Immature natural killer cell (primary cell): ENCODE results near the gene BUD23. TPM values are rescaled to one million over a fixed set of nuclear protein-coding genes. Genes with fewer than 3 reads are reported as not detected.
"Not testable (repeated sequence)": the region's sequence is repeated elsewhere in the genome, so short reads cannot be mapped to it uniquely, and the experiment has no call there.

Experiments used
- DNase-seq, 3 donors: peaks; one replicate each; pipeline ENCODE4 v3.0.0; 2022; ENCODE audit warnings: mixed read lengths in 1 of 3
- H3K27ac Mint-ChIP-seq, 6 donors: one replicate each; pipeline ENCODE4 v1.8.0; 2020; ENCODE audit warnings: mixed read lengths in 6 of 6, mild to moderate bottlenecking in 5 of 6, inconsistent platforms in 4 of 6, moderate library complexity in 3 of 6
- H3K27me3 Mint-ChIP-seq, 3 donors: one replicate each; pipeline ENCODE4 v1.8.0; 2020 to 2021; ENCODE audit warnings: low read depth in 3 of 3, mild to moderate bottlenecking in 3 of 3, mixed read lengths in 3 of 3, moderate library complexity in 3 of 3, inconsistent platforms in 1 of 3
- H3K36me3 Mint-ChIP-seq, 3 donors: one replicate each; pipeline ENCODE4 v1.8.0; 2020; ENCODE audit warnings: mixed read lengths in 3 of 3, inconsistent platforms in 2 of 3, mild to moderate bottlenecking in 2 of 3
- H3K4me1 Mint-ChIP-seq, 2 donors: one replicate each; pipeline ENCODE4 v1.8.0; 2020; ENCODE audit warnings: inconsistent platforms in 2 of 2, mild to moderate bottlenecking in 2 of 2, mixed read lengths in 2 of 2, moderate library complexity in 1 of 2
- H3K4me3 Mint-ChIP-seq, 5 donors: one replicate each; pipeline ENCODE4 v1.8.0; 2020; ENCODE audit warnings: mild to moderate bottlenecking in 5 of 5, mixed read lengths in 5 of 5, inconsistent platforms in 3 of 5, moderate library complexity in 3 of 5
- H3K9me3 Mint-ChIP-seq, 6 donors: one replicate each; pipeline ENCODE4 v1.8.0; 2020; ENCODE audit warnings: mild to moderate bottlenecking in 6 of 6, mixed read lengths in 6 of 6, inconsistent platforms in 4 of 6, moderate library complexity in 3 of 6
- polyA plus RNA-seq, 3 donors: library from polyadenylated mRNA; unstranded; fragments of 300-500 nt; fragmentation: Illumina TruSeq; gene quantifications; one replicate each; pipeline ENCODE4 v1.2.3, GENCODE V29; 2021

BUD23 gene
- polyA plus RNA-seq, 3 donors from 2014 or later = 121 to 208 (median 122) TPM

GRCh38 chr7:73707045-73707631 lies 23.7 kb downstream of the BUD23 start:
- no peak for DNase-seq
- no peak overlapping the region for H3K4me3 Mint-ChIP-seq
- H3K36me3 Mint-ChIP-seq = peaks cover 0 to 3% (median 0%) of the 10 kb centered on the region in 3 donors
- no peaks in the 10 kb centered on the region for H3K4me1 Mint-ChIP-seq
- H3K9me3 Mint-ChIP-seq = no peaks in the 10 kb centered on the region
- H3K27me3 Mint-ChIP-seq = peaks cover 0 to 4% (median 0%) of the 10 kb centered on the region in 3 donors
- no peak overlapping the region for H3K27ac Mint-ChIP-seq

DNA sequence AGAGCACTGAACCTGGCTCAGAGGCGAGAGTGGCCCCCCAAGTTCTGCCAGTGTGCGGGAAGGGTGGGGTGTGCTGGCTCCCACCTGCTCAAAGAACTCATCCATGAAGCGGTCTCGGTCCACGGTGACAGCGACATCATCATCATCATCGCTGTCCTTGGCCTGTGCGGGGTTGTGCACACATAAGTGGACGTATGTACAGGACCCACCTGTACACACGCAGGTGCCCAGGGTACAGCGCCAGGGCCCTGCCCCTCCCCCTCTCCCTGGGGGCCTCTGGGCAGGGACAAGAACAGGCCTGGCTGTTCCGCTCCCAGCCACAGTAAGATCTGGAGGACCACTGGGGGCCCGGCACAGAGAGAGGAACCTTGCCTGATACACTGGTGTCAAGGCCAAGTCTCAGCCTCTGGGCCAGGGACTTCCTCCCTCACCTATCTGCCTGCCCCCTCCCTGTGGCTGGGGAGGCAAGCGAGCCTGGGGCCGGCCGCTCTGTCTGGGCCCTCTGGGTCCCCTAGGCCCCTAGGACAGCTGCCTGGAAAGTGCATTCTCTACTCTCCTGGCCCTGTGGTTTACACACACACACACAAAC lies 25.7 kb downstream of the BUD23 start:
- H3K36me3 Mint-ChIP-seq = no peaks in the 10 kb centered on the region
- H3K4me3 Mint-ChIP-seq = no peak overlapping the region
- no peak overlapping the region for H3K27ac Mint-ChIP-seq
- no peak for DNase-seq
- peaks cover 0 to 2% (median 0%) of the 10 kb centered on the region in 3 donors for H3K27me3 Mint-ChIP-seq
- H3K9me3 Mint-ChIP-seq = no peaks in the 10 kb centered on the region
- H3K4me1 Mint-ChIP-seq = peaks cover 2 to 6% of the 10 kb centered on the region in 2 donors

DNA sequence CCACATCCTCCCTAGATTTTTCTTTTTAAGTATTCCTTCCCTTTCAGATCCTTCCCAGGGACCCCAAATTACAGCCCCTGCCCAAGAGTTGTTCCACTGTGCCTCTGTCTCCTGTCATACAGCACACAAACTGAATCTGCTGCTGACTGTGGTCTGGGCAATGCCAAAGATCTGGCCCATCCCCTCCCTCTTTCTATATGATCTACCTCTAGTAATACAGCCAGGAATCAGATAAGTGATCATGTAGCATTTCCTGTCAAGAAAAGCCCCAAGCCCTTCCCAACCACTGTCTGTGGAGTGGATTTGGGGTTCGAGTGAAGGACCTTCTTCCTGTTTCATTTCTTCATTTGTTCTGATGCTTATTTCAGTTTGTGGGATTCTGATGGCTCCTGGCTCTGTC lies 29.4 kb downstream of the BUD23 start:
- Mint-ChIP-seq H3K4me3 (no peak overlapping the region), H3K27me3 (peaks cover 0 to 2% (median under 1%) of the 10 kb centered on the region in 3 donors), H3K27ac (no peak overlapping the region), H3K36me3 (peaks cover 0 to 4% (median 0%) of the 10 kb centered on the region in 3 donors), H3K9me3 (no peaks in the 10 kb centered on the region), H3K4me1 (peaks cover 14 to 20% of the 10 kb centered on the region in 2 donors)
- no peak for DNase-seq

- not testable (repeated sequence) for H3K4me3 Mint-ChIP-seq, H3K27me3 Mint-ChIP-seq, H3K9me3 Mint-ChIP-seq, DNase-seq, H3K36me3 Mint-ChIP-seq, H3K27ac Mint-ChIP-seq
- peaks cover 20 to 26% of the 10 kb centered on the region in 2 donors for H3K4me1 Mint-ChIP-seq
These were observed 29.9 kb downstream of the BUD23 start for GRCh38 chr7:73713319-73713718.

DNA sequence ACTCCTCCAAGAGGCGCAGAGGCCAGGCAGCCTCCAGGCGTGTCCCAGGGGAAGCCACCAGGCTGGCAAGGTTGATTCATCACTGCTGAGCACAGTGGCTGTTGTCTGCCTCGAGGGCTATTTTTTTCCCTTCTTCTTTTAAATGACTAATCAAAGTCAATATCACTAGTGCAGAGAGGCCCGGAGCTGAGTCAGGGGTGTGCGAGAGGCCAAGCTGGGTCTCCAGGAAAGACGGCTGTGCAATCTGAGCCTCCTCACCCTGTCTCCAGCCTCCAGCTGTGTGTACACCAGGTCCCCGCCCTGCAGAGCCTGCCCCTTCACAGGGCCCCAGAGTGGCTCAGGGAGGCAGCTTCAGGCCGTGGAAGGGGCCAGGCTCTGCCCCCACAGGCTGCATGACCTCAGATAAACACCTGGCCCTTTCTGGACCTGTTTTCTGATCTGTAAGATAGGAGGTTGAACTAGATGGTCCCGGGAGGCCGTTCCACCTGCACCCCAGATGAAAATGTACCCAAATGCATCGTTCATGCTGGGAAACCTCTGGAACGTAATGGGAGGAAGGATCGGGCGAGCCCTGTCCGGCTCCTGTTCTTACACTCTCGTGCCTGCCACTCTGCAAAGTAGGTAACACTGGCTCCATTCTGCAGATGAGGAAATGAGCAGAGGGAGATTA lies 32.4 kb downstream of the BUD23 start:
- DNase-seq = no peak
- Mint-ChIP-seq H3K27ac (no peak overlapping the region), H3K4me1 (peaks cover 28 to 34% of the 10 kb centered on the region in 2 donors), H3K36me3 (peaks cover 0 to 4% (median 0%) of the 10 kb centered on the region in 3 donors), H3K4me3 (no peak overlapping the region), H3K27me3 (peaks cover 5 to 7% (median 5%) of the 10 kb centered on the region in 3 donors), H3K9me3 (no peaks in the 10 kb centered on the region)

- peak overlapping the region in 1 of 6 donors; percentile 12 for H3K27ac Mint-ChIP-seq
These were observed 33.0 kb downstream of the BUD23 start for GRCh38 chr7:73716318-73716890.

GRCh38 chr7:73717025-73717807 lies 33.8 kb downstream of the BUD23 start:
- Mint-ChIP-seq H3K4me3 (peak overlapping the region; percentile 88 to 93 (median 90)), H3K27ac (peak overlapping the region; percentile 58 to 89 (median 87)), H3K4me1 (peaks cover 28 to 34% of the 10 kb centered on the region in 2 donors), H3K9me3 (no peaks in the 10 kb centered on the region), H3K27me3 (peaks cover 6 to 9% (median 7%) of the 10 kb centered on the region in 3 donors), H3K36me3 (peaks cover 0 to 4% (median 0%) of the 10 kb centered on the region in 3 donors)
- DNase-seq = no peak

More at GRCh38 chr7:73716318-73716890, 33.0 kb downstream of the BUD23 start:
- Mint-ChIP-seq H3K4me1 (peaks cover 28 to 34% of the 10 kb centered on the region in 2 donors), H3K4me3 (peak overlapping the region in 1 of 5 donors; percentile 9), H3K9me3 (no peaks in the 10 kb centered on the region), H3K36me3 (peaks cover 0 to 4% (median 0%) of the 10 kb centered on the region in 3 donors), H3K27me3 (peaks cover 6 to 7% (median 7%) of the 10 kb centered on the region in 3 donors)
- no peak for DNase-seq

GRCh38 chr7:73717991-73718405 lies 34.6 kb downstream of the BUD23 start:
- Mint-ChIP-seq H3K36me3 (peaks cover 0 to 4% (median 0%) of the 10 kb centered on the region in 3 donors), H3K9me3 (no peaks in the 10 kb centered on the region), H3K4me1 (peaks cover 26 to 29% of the 10 kb centered on the region in 2 donors), H3K4me3 (peak overlapping the region; percentile 88 to 93 (median 90)), H3K27me3 (peaks cover 6 to 11% (median 7%) of the 10 kb centered on the region in 3 donors), H3K27ac (peak overlapping the region; percentile 58 to 89 (median 87))
- DNase-seq = peak; percentile 76 to 80 (median 79)

DNA sequence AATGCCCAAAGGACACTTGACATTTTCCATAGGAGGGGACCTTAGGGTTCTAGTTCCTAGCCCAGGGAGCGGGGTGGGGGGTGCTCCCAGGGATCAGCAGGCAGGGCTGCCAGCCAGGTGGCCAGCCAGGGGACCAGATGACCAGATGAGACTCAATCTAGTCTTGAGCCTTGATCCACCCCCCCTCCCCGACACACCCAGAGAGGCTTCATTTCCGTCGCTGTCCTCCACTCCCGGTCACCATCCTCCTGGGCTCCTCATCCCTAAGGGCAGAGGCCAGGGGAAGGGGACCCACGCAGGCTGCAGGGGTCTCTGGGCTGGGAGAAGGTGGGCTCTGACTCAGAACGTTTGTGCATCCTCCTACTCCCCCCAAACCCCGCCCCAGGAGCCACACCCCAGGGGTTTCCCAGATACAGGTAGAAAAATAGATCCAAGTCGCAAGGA lies 35.1 kb downstream of the BUD23 start:
- DNase-seq = no peak

GRCh38 chr7:73718905-73719805 lies 35.8 kb downstream of the BUD23 start, which contains the start of gene STX1A:
Gene STX1A, minus strand, starts transcription at chr7:73719669. Its CDS starts 38 bp downstream, at chr7:73719631.
- Mint-ChIP-seq H3K9me3 (no peaks in the 10 kb centered on the region), H3K27ac (peak within 1 kb of the TSS in 4 of 6 donors; percentile 53 to 84 (median 62)), H3K4me1 (peaks cover 26 to 28% of the 10 kb centered on the region in 2 donors), H3K4me3 (peak within 1 kb of the TSS; percentile 88 to 93 (median 90)), H3K27me3 (peaks cover 6 to 11% (median 7%) of the 10 kb centered on the region in 3 donors), H3K36me3 (peaks cover 0 to 4% (median 0%) of the 10 kb centered on the region in 3 donors)
- peak; percentile 59 to 73 (median 70) for DNase-seq

More for the DNA sequence above, 35.1 kb downstream of the BUD23 start:
- Mint-ChIP-seq H3K4me1 (peaks cover 26 to 28% of the 10 kb centered on the region in 2 donors), H3K27me3 (peaks cover 6 to 11% (median 7%) of the 10 kb centered on the region in 3 donors), H3K4me3 (peak overlapping the region; percentile 88 to 93 (median 90)), H3K36me3 (peaks cover 0 to 4% (median 0%) of the 10 kb centered on the region in 3 donors), H3K27ac (peak overlapping the region in 3 of 6 donors; percentile 86 to 88 (median 88)), H3K9me3 (no peaks in the 10 kb centered on the region)

GRCh38 chr7:73719806-73720169 lies 36.4 kb downstream of the BUD23 start:
- H3K4me1 Mint-ChIP-seq = peaks cover 26 to 28% of the 10 kb centered on the region in 2 donors
- H3K27me3 Mint-ChIP-seq = peaks cover 6 to 12% (median 7%) of the 10 kb centered on the region in 3 donors
- peak overlapping the region; percentile 77 to 85 (median 81) for H3K4me3 Mint-ChIP-seq
- DNase-seq = no peak
- H3K36me3 Mint-ChIP-seq = peaks cover 0 to 4% (median 0%) of the 10 kb centered on the region in 3 donors
- no peaks in the 10 kb centered on the region for H3K9me3 Mint-ChIP-seq
- H3K27ac Mint-ChIP-seq = peak overlapping the region in 2 of 6 donors; percentile 62 to 84

DNA sequence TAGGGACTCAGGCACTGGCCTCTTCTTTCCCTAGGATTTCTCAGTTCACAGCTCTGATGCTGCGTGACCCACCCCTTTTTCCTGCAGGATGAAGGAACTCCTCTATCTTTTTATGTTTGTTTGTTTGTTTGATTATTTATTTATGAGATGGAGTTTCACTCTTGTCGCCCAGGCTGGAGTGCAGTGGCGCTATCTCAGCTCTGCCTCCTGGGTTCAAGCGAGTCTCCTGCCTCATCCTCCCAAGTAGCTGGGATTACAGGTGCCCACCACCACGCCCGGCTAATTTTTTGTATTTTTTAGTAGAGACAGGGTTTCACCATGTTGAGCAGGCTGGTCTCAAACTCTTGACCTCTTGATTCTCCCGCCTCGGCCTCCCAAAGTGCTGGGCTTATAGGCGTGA lies 37.0 kb downstream of the BUD23 start:
- not testable (repeated sequence) for DNase-seq, H3K9me3 Mint-ChIP-seq, H3K36me3 Mint-ChIP-seq
- Mint-ChIP-seq H3K4me3 (peak overlapping the region; percentile 77 to 85 (median 81)), H3K27me3 (peaks cover 6 to 13% (median 7%) of the 10 kb centered on the region in 3 donors), H3K4me1 (peaks cover 26 to 28% of the 10 kb centered on the region in 2 donors), H3K27ac (peak overlapping the region in 4 of 6 donors; percentile 53 to 84 (median 62))
